Ovary (tissue), 3 donors: ENCODE results near the gene ATP5ME.

ENCODE experiments used
- CTCF ChIP-seq, 3 donors: fragments of 450-650 bp in 2 of 3; fragments of 200-600 bp in 1 of 3; IDR thresholded peaks; one replicate each; pipeline versions ENCODE4 v1.5.1 to v1.8.0; 2016 to 2022; ENCODE audit warnings: antibody characterized with exemption in 3 of 3, mild to moderate bottlenecking in 1 of 3
- POLR2A ChIP-seq: fragments of 450-650 bp; IDR thresholded peaks from one replicate; pipeline ENCODE4 v1.6.1; 2017; ENCODE audit warnings: antibody characterized with exemption, mild to moderate bottlenecking, moderate library complexity
- donor health status: DM: no; HTN: no; CAD: no.

- no peak for TF ChIP-seq POLR2A
- TF ChIP-seq CTCF (IDR thresholded peaks at IDR 0.05), result no peak
These were observed 12.8 kb downstream of the ATP5ME start for GRCh38 chr4:661231-661630.
